ENCODE measurements around the gene FYB1. TPM values are rescaled to one million over a fixed set of nuclear protein-coding genes. Genes with fewer than 3 reads are reported as not detected.

FYB1 gene
- total RNA-seq, 4 donors from 2014 or later: 2.8 to 14.1 (median 11.9) TPM

- WGBS, 2 donors: 56 to 65% methylated on average over 2 of the region's 2 CpGs
- no peaks in the 10 kb centered on the region for H3K9me3 ChIP-seq
- H3K4me3 ChIP-seq: no peak overlapping the region
- no peak for DNase-seq
- no peak overlapping the region for H3K27ac ChIP-seq
- H3K27me3 ChIP-seq: no peaks in the 10 kb centered on the region
- TF ChIP-seq POLR2A (IDR thresholded peaks at IDR 0.05): no peak
- no peak for TF ChIP-seq CTCF (IDR thresholded peaks at IDR 0.05)
- no peaks in the 10 kb centered on the region for H3K36me3 ChIP-seq
- intact Hi-C loops (cut with DNase I): no loop called here
- H3K4me1 ChIP-seq: no peaks in the 10 kb centered on the region
Measured at GRCh38 chr5:39118638-39119037, 100.7 kb downstream of the FYB1 start.

DNA sequence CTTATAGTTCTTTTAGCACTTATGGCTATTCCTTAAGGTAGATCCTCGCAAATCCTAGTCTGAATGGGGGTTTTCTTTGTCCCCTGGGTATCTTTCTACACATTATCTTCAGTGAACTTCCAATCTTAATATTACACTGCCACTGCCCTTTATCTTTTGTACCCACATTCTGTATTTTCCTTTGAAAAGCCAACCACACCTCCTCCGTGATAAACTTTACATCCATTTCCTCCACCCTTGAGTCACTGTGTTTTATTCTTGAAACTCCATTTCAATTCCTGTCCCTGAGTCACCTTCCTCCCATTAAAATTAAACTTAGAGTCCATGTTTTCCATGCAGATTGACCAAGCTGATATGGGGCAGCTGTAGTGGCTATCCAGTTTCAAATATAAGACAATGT lies 102.0 kb downstream of the FYB1 start:
- DNase-seq: no peak
- TF ChIP-seq CTCF (IDR thresholded peaks at IDR 0.05) (no peak), POLR2A (IDR thresholded peaks at IDR 0.05) (no peak)

DNA sequence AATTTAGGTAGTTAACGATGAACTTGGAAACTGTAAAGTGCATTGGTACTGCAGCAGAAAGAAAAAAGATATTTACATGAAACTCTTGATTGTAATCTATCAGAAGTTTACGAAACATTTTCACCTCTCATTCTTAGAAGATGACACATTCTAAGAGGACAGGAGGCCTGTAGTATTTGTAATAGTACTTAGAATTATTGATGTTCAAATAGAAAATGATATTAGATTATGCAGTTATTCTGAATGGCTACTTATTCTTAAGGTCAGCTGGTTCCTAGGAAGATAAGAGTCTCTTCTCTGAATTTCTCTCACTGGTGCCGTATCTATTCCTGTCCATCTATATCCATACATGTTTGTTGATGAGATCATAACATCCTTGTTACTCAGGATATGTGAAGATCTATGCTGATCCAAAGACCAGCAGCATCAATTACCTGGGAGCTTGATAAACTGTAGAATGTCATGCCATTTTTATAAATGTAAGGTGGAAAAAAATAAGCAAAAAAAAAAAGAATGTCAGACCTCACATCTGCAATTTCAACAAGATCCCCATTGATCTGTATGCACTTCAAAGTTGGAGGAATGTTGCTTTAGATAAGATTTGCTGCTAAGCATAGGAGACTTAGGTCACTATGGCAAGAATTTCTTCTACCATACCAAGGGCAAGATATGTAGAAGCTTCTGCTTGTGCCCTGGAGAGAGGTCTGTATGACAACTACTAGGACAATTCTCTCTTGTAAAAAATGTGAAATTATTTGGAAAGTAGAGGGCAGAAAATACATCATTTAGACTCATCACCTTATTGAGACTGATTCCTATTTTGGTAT lies 102.8 kb downstream of the FYB1 start:
- Histone ChIP-seq H3K27me3 (no peaks in the 10 kb centered on the region), H3K27ac (no peak overlapping the region), H3K4me3 (no peak overlapping the region), H3K9me3 (no peaks in the 10 kb centered on the region), H3K4me1 (no peaks in the 10 kb centered on the region), H3K36me3 (no peaks in the 10 kb centered on the region)
- WGBS, 2 donors: 73 to 92% methylated on average over 3 of the region's 3 CpGs
- no peak for DNase-seq
- intact Hi-C loops (cut with DNase I): no loop called here
- TF ChIP-seq CTCF (IDR thresholded peaks at IDR 0.05): no peak
- no peak for TF ChIP-seq POLR2A (IDR thresholded peaks at IDR 0.05)

More for the DNA sequence above, 102.0 kb downstream of the FYB1 start:
- Histone ChIP-seq H3K9me3 (no peaks in the 10 kb centered on the region), H3K27ac (no peak overlapping the region), H3K36me3 (no peaks in the 10 kb centered on the region), H3K27me3 (no peaks in the 10 kb centered on the region), H3K4me1 (no peaks in the 10 kb centered on the region), H3K4me3 (no peak overlapping the region)
- 69 to 78% methylated on average over 2 of the region's 2 CpGs for WGBS, 2 donors
- intact Hi-C loops (cut with DNase I): no loop called here

DNA sequence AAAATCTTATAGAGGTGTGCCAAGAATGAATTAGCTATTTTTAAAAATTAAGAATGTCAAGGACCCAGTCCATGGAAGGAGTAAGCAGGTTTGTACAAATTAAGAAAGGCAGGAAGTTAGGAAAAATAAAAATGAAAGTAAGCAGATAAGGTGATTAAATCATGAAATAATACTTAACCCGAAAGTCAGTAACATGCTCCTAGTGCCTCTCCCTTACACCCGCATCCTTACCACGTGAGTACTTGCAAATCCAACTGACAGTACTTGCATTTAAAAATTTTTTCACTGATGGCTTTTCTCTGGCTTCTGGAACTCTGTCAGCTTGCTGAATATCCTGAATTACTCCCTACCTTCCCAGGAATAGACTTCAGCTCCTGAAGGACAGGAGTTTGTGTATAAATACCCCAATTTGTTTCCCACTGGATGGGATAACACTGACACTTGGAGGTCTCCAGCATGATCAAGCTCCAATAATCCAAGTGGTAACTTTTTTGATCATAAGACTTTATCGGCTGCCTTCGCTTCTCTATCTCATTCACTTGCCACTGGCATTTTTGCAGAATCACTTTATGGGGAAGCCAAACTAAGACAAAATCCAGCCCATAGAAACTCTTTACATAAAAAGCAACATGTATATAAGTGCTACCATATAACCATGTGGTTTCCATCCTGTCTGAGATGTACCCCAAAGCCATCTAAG lies 103.6 kb downstream of the FYB1 start:
- no peak overlapping the region for H3K4me3 ChIP-seq
- no peak overlapping the region for H3K27ac ChIP-seq
- H3K9me3 ChIP-seq: no peaks in the 10 kb centered on the region
- no peaks in the 10 kb centered on the region for H3K27me3 ChIP-seq
- DNase-seq: no peak
- no peaks in the 10 kb centered on the region for H3K36me3 ChIP-seq
- no peak for TF ChIP-seq POLR2A (IDR thresholded peaks at IDR 0.05)
- WGBS, 2 donors: 74 to 78% methylated on average over 5 of the region's 5 CpGs
- intact Hi-C loops (cut with DNase I): no loop called here
- H3K4me1 ChIP-seq: no peaks in the 10 kb centered on the region

DNA sequence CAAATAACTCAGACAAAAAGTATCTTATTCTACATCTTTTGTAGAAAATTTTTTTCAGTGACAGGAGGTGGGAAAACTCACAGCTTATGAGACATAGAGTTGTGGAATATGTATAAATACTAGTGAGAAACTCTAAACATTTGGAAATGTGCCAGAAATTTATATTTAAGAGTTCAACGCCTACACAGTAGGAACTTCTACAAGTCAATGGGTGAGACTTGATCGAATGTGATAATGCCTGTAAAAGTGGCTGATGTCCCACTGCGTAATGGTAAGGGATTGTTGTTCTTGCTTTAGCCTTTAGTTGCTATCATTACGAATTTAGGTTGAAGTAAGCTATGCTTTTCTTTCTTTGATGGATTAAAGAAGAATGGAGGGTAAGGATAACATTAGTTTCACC lies 105.2 kb downstream of the FYB1 start:
- Histone ChIP-seq H3K27ac (no peak overlapping the region), H3K36me3 (no peaks in the 10 kb centered on the region), H3K4me1 (no peaks in the 10 kb centered on the region), H3K27me3 (no peaks in the 10 kb centered on the region), H3K4me3 (no peak overlapping the region), H3K9me3 (no peaks in the 10 kb centered on the region)
- intact Hi-C loops (cut with DNase I): no loop called here
- TF ChIP-seq POLR2A (IDR thresholded peaks at IDR 0.05): no peak
- no peak for TF ChIP-seq CTCF (IDR thresholded peaks at IDR 0.05)
- 75 to 94% methylated on average over 4 of the region's 4 CpGs for WGBS, 2 donors
- no peak for DNase-seq

Measured in esophagus squamous epithelium (tissue), 5 donors.